Activated T-cell treated with anti-CD3 and anti-CD28 coated beads, Interleukin-2, amount 50 U/mL, for 1 hour (primary cell): ENCODE data around the gene KRTAP10-8.
"Not testable (repeated sequence)": the region's sequence is repeated elsewhere in the genome, so short reads cannot be mapped to it uniquely, and the experiment has no call there.

ENCODE experiments used
- DNase-seq: peaks from one replicate; pipeline ENCODE4 v3.0.0-alpha.2; 2020

KRTAP10-8 gene

DNA sequence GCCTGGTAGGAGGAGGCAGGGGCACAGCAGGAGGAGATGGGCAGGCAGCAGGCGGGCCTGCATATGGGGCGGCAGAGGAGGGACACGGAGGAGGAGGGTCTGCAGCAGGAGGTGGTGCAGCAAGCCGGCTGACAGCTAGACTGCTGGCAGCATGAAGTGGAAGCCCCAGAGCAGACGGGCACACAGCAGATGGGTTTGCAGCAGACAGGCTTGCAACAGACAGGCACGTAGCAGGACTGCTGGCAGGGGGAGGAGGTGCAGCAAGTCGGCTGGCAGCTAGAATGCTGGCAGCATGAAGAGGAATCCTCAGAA, 32.1 kb upstream of the KRTAP10-8 start:
- DNase-seq = no peak

DNA sequence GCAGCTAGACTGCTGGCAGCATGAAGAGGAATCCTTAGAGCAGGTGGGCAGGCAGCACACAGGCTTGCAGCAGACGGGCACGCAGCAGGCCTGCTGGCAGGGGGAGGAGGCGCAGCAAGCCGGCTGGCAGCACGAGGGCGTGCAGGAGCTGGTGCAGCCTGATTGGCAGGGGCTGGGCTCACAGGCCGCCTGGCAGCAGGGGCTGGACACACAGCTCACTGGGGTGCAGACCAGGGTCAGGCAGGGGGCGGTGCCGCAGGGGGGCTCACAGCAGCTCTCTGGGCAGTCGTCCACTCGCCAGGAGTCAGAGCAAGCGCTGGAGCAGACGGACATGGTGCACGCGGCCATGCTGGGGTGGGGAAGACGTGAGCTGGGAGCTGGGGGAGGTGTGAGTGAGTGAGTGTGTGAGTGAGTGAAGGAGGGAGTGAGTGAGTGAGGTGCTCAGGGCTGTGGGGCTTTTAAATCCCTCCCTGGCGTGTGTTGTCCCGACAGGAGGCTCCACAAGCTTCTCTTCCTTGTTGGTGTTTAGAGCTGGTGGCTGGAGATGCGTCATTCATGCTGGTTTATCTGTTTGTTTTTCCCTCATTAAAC, 31.6 kb upstream of the KRTAP10-8 start, which contains the start of gene KRTAP10-5:
Gene KRTAP10-5 (minus strand): TSS at position 374 of the 591 bp plus-strand sequence. CDS start 26 bp downstream, at position 348.
- not testable (repeated sequence) for DNase-seq

- no peak for DNase-seq
These were observed 30.7 kb upstream of the KRTAP10-8 start for GRCh38 chr21:44581158-44581557.

DNA sequence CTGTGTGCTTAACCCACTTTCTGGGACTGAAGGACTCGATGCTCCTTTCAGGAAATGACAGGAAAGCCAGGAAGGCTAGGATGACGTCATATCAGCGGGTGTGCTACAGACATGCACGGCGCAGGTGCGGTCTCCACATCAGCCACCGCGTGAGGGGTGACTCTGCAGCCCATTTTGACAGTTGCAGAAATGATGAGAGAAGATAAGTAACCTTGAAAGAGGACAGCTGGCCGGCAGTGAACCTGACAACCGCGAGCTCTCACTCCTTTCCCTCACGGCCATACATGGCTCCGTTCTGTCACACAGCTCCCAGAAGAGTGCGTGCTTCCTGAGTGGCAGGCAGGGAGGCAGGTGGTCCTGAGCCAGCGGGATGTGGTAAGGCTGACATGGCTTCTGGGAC, 29.8 kb upstream of the KRTAP10-8 start:
- no peak for DNase-seq

DNA sequence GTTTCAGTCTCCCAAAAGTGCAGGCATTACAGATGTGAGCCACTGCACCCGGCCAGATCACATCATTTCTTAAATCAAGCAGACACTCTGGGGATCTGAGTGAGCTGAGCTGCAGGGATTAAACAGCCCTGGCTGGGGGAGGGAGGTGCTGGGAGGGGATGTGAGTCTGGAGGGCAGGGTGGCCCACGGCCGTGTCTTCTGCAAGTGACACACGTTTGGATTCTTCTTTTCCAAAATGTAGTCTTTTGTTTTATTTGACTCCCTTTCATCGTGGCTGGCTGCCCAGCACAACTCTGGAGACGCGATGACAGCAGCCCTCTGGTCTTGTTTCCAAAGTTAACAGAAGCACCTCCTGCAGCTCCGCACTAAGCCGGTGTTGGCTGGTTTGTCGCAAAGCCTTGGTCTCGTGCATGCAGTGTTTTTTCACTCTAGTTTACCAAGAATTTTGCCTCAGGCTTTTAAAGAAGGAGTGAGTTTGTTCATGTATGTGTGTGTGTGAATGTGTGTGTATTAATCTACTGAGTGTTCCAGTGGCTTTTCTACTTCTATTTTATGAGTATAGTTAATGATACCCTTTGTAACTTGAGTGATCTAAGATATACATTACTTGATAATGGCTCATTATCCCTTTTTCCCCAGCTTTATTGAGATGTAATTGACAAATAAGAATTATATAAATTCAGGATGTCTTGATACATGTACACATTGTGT, 28.6 kb upstream of the KRTAP10-8 start:
- DNase-seq = no peak

GRCh38 chr21:44583800-44584147, 28.1 kb upstream of the KRTAP10-8 start:
- DNase-seq = no peak

DNA sequence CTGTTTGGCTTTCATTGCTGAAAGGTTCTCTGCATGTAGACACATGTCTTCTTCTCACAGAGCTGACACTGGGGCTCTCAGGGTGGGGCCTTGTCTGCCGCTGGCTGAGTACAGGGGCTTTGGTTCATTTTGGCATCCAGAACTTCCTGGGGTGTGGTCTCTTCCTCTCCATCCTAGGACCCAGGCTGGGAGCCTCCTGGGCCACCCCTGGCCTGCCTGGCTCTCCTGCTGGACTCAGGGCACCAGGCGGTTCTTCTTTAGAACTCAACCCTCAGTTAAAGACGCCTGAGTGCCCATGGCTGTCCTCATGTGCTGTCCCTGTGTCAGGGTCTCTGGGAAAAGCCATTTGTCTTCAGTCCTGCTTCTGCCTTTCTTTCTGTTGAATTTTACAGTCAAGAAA, 26.0 kb upstream of the KRTAP10-8 start:
- DNase-seq = no peak

- no peak for DNase-seq
These were observed 22.8 kb upstream of the KRTAP10-8 start for GRCh38 chr21:44589094-44589493.

DNA sequence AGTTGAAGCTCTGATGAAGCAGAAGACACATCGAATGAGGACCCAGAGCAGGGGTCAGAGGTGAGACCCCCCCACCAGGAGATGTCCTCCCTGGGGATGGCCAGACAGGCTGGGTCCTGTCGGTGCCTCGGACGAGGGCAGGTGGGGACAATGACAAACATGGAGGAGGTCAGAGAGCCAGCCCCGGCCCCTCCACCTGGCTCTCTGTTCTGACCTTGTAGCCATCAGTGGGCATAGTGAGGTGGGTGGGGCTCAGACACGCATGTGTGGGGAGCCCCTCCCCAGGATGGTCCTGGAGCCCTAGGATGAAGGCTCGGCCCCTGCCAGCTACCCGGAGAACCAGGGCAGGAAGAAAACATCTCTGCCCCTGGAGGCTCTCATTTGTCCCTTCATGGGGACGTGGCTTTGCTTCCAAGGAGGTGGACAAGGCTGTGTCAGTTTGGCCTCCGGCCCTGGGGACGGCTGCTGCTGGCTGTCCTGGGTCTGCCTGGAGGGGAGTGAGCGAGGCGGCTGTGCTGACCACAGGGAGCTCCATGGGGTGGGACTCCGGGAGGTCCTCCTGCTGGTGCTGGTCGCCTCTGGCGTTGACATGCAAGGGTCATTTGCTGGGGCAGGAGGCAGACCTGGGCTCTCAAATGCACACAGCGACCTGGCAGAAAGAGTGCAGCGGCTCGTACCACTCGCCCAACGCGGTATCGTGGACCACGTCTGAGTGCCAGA, 22.1 kb upstream of the KRTAP10-8 start:
- no peak for DNase-seq

DNA sequence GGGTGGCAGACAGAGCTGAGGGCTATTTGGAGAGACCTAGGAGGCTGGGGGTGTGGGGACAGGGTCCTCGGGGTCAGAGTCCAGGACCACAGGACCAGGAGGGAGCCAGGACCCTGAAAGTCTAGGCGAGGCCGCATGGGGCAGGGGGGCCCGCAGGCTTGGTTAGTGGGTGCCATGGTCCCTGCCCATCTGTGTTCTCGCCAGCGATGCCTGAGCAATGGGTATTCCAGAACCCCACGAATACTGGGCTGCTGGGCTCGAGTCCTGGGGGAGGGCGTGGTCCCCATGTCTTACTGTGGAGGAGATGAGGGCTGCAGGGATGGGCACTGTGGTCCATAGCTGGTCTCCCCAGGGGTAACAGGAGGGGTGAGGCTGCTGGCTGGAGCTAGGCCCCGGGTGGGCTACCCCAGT, 21.6 kb upstream of the KRTAP10-8 start:
- DNase-seq = no peak

DNA sequence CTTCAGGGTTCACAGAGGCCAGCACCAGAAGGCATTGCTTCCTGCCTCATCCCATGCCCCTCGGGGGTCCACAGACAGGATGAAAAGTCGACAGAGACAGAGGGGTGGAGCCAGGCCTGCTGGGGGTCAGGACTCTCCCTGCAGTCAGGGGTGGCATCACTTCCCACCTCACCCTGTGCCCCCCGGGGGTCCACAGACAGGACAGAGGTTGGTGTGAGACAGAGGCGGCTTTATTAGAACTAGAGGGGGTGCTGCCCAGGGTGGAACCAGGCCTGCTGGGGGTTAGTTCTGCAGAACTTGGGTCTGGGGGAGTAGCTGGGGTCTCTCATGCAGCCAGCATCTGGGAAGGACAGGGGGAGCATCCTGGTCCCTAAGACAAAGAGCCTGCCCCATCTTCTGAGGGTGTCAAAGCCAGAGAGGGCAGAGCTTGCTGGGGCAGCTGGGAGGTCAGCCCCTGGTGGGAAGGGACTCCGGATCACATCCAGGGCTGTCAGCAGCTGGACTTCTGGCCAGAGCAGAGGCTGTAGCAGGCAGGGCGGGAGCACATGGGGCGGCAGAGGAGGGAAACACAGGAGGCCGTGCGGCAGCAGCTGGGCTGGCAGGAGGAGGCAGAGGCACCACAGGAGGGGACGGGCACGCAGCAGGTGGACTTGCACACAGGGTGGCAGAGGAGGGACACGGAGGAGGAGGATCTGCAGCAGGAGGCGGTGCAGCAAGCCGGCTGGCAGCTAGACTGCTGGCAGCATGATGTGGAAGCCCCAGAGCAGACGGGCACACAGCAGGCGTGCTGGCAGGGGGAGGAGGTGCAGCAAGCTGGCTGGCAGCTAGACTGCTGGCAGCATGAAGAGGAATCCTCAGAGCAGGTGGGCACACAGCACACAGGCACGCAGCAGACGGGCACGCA, 20.7 kb upstream of the KRTAP10-8 start:
- DNase-seq = not testable (repeated sequence)

DNA sequence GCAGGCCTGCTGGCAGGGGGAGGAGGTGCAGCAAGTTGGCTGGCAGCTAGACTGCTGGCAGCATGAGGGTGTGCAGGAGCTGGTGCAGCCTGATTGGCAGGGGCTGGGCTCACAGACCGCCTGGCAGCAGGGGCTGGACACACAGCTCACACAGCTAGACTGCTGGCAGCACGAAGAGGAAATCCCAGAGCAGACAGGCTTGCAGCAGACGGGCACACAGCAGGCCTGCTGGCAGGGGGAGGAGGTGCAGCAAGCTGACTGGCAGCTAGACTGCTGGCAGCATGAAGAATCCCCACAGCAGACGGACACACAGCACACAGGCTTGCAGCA, 20.1 kb upstream of the KRTAP10-8 start:
- peak; percentile 13 for DNase-seq

DNA sequence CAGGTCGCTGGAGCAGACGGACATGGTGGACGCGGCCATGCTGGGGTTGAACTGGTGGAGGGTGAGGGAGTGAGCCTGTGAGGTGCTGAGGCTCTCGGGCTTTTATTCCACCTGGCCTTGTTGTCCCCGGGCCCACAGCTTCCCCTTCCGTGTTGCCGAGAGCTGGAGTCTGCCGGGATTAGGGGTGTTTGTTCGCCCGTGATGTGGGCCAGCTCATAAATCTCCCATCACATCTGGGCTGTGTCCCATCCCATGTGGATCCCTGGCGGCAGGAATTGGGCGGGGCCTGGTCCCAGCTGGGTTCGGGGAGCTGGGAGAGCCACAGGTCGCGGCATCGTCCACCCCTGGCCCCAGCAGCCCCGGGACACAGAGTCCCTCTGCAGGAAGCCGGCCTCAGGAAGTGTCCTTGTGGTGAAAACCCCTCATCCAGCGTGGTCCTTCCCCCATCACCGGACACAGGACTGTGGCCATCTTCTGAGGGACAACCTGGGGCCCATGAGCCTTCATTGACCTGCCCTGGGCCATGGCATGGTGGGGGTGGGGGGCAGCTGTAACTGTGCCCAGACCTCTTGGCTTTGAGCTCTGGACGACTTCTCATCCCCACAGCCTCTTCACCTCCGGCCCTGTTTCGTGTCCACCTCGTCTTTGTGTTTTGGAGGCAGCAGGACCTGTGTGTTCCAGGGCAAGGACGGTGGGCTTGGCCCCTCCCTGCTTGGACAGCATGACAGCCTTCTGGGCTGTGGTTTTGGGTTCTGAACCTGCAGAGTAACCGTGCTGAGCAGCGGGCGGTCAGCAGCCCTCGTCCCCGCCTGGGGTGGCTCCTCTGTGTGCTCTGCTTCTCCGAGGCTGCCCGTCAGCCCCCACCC, 19.2 kb upstream of the KRTAP10-8 start, which contains the start of gene KRTAP10-6:
Gene KRTAP10-6 (minus strand): TSS at position 60 of the 866 bp plus-strand sequence. CDS start 21 bp downstream, at position 39.
- DNase-seq = no peak

DNA sequence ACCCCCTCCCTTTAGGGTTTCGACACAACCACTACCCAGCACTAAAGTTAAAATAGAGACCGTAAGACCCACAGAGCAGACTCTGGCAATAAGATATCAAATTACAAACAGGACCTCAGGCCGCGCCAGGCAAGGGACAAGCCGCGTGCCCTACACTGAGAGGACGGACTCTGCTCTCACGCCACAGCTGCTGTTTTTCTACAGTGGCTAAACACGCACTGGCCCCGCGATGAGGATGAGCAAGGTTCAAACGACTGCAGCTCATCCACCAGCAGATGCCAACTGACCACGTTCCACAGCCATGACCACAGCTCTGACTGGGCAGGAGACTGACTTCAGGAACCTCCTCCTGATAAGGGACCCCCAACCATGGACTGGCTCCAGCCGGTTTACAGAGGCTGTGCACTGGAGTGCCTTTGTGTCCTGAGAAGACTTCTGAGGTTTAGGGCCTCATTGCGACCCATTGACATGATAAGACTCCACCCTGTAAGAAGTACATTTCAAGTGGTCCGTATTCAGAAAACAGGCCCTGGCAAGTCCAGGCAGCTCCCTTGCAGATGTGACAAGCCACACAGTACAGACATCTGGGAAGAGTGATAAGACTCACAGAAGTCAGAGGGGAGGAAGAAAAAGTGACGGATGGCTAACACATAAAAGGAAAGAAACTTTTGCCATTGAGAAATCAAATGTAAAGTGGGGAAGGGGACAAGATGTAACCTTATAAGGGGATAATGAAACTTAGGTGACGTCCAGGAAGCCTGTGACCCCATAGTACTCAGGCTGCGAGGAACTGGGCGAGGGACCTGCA, 18.1 kb upstream of the KRTAP10-8 start:
- no peak for DNase-seq

DNA sequence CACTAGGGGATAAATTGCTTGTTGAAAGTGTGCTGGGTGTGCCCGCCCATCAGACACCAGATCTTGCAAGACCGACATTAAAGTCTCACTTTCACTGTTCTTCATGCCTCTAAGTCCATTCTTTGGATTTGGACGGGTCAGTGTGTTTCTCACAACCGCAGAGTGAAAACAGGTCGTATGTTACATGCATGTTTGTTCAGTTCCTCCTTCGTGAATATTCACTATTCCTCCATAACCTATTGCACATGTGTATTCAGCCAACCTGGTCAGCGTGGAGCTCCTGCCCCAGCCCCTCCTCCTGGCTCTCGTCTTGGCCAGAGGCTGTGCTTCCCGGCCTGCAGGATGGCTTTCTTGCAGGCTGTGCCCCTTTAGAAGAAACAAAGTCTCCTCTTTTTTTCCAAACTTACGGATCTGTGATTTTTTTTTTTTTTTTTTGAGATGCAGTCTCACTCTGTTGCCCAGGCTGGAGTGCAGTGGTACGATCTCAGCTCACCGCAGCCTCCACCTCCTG, 17.4 kb upstream of the KRTAP10-8 start:
- DNase-seq = no peak

GRCh38 chr21:44595524-44595923, 16.4 kb upstream of the KRTAP10-8 start:
- no peak for DNase-seq

DNA sequence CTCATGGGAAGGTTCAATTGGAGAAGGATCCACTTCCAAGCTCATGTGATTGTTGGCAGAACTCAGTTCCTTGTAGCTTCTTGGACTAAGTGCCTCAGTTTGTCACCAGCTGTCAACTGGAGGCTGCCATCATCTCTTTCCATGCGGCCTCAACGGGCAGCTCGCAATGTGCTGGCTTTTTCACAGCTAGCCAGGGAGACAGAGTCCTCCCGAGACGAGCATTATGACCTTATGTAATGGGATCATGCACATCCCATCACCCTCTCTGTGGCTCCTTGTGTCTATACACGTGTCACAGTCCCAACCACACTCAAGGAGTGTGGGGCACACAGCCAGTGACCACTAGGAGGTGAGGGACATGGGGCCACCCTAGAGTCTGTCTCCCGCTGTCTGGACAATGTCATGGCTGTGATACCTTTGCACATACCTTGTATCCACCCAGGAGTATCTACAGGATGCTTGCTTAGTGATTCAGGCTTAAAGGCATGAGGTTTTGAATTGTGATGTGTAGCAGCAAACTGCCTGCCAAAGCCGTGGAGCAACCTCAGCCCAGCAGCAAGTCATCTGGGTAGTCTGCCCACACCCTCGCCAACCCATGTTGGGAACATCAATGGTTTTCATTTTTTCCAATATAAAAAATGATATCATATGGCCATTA, 15.7 kb upstream of the KRTAP10-8 start:
- DNase-seq = no peak

- DNase-seq = no peak
These were observed 13.8 kb upstream of the KRTAP10-8 start for GRCh38 chr21:44598061-44598460.

DNA sequence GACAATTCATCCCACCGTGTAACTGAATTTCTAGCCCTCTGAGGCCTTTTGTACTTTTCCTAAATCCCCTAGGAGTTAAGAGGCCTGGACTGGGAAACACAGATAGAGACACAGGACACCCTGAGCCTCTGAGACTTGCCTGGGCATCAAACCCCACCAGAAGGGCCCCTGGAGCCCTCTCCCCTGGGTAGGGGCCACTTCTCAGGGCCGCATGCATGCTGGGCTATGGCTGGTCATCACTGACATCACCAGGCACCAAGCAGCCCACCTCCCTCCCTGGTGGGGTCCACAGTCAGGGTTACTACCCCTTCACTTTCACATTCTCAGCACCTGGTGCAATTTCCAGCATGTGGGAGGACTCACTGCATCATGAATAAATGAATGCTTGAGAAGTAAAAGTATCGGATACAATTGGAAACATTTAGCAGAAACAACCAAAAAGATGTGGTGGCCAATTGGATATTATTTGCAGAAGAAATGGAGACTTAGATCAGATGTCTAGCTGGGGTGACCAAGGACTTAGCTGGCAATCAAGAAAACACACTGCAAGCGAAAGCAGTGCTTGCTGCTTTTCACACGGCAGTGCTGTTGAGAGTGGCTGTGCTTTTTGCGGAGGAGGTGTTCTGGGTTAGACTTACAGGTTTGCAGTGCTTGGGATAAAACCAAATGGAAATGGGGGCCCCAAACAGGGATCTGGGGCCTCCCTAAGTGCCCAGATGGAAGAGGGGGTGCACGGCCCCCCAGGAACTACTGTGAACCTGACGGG, 12.4 kb upstream of the KRTAP10-8 start:
- DNase-seq = no peak
